Glomerular endothelial cell (primary cell): Measurements from ENCODE around the gene DPF3. TPM values are rescaled to one million over a fixed set of nuclear protein-coding genes. Genes with fewer than 3 reads are reported as not detected.

Source experiments
- DNase-seq: peaks from one replicate; pipeline ENCODE4 v3.0.0-alpha.2; 2011; ENCODE audit warnings: low read depth, low spot score; ENCODE audit errors: extremely low read depth
- total RNA-seq: library from RNA; depleted of rRNA; stranded (reverse); fragments of >200 nt; gene quantifications from 2 replicates; pipeline ENCODE4 v1.2.3, GENCODE V29; 2015

The DPF3 gene
- total RNA-seq, 1 donor from 2014 or later: 6.2 TPM

DNA sequence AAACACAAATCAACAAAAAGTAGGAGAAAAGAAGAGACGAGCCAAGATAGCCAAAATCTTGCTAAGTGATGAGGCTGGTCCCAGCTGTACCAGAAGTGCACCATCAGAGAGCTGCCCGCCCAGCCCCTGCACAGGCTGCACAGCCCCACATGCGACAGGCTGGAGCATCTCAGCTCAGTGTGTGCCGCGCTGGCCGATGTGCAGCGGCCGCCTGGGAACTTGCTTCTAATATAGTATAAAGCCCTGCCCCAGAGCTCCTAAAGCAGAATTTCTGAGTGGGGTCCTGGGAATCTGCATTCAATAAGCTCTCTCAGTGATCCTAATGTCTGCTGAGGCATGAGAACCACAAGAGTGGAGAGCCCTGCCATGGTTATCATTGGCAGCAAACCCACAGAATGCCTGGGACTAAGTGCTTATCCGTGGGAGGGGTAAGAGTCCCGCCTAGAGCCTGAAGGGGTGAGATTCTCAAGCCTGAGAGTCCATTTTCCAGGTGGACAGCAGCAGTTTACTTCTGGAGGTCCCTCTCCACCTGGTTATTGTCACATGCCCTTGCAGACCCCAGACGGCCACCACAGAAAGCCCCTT lies 171.6 kb downstream of the DPF3 start:
- no peak for DNase-seq

- no peak for DNase-seq
Measured at GRCh38 chr14:72721083-72721482, 172.8 kb downstream of the DPF3 start.

DNA sequence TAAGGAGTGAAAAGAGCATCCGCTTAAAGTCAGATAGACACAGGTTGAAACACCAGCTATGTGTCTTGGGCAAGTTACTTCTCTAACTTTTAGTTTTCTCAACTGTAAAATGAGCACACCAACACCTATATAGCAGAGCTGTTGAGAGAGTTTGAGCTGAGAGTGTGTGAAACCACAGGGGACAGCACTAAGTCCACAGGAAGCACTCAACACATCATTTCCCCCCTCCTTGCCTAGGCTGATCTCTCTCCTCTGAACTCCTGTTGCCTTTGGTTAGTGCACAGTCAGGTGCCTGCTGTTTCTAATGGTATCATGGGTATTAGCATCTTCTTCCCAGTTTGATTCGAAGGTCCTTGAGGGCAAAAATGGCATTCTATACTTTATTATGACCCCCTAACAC lies 176.7 kb downstream of the DPF3 start:
- no peak for DNase-seq

- no peak for DNase-seq
Measured at GRCh38 chr14:72716476-72716875, 177.4 kb downstream of the DPF3 start.

DNA sequence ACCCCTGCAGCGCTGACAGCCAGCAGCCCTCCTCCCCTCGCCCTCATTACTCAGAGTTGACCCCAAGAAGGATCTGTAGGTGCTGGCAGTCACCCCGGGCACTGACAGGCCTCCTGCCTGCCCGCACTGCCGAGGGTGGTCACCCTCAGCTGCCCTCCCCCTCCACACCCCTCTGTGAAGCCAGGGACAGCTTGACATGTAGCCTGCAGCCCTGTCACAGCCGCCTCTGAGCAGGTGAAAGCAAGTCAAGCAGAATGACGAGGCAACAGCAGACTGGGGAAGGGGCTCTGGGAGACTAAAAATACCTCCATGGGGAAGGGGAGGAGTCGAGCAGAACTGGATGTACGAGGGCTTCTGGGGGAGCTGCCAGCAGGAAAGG lies 178.1 kb downstream of the DPF3 start:
- DNase-seq: no peak

DNA sequence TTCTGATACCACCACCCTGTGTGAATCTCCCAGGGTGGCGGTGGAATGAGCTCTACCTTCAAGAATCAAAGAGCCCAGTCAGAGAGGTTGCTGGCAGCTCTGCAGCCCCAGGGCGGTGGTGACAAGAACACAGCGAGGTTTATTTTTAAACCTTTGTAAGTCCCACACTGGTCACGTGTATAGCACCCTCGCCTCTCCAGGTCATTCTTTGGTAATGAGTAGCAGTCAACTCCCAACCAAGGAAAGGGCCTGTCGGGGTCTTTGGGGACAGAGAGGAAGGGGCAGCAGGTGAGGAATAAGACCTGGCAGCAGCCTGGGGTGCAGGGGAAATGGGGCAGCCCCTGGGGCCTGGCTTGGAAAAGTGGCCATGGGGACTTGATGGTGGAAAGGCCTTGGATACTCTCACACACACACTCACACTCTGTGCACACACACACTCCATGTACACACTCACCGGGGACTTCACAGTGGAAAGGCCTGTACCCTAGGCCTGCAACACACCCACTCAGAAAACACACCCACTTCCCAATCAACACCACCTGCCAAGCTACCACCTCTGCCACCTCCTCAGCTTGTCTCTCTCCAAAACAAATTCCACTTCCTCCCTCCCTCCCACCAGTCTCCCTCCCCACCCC lies 178.6 kb downstream of the DPF3 start:
- no peak for DNase-seq

DNA sequence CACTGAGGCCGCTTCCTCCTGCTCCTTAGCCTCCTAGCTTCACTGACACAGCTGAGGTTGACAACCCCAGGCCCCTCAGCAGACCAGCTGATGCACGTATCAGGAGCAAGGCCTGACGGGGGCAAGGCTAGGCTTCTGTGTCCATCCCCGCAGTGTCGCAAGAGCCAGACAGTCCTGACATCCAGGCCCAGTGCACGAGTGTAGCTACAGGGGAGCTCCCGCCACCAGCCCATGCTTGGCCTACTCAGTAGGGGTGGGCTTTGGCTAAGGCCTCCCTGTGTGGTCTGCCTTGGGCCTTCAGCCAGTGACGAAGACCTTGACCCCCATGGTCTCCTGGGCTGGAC lies 179.1 kb downstream of the DPF3 start:
- DNase-seq: no peak

DNA sequence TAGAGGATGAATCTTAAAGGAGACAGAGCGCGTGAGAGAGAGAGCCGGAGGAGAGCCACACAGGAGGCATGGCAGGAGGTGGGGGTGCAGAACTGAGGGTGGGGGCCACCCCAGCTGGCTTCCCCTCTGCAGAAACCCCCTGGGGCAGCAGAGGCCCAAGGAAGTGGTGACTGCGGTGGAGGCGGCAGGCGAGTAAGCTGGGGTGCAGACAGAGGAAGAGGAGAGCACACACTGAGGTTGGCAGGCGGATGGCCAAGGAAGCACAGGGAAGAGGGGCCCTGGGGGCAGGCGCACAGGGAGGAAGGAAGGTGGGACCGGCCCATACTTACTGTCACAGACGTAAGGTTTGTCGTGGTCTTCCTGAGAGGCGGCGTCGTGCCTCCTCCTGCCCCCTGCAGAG lies 179.8 kb downstream of the DPF3 start:
- DNase-seq: no peak

DNA sequence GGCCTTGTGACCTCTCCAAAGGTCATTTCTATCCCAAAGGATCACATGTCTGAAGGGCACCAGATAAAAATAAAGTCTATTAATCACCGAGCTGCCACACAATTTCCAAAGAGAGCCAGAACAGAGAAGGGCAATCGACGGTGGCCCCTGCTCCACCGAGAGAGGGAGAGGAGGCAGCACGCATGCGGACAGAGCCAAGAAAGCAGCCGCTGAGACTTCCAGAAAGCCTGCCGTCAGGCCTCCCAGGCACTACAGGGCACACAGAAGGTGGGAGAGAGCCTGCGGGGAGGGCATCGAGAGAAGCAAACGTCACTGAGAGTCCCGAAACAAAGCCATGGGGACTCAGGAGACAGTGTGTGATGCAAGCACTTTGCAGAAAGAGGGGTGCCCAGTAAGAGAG lies 182.0 kb downstream of the DPF3 start:
- DNase-seq: no peak

- no peak for DNase-seq
Measured at GRCh38 chr14:72709916-72710611, 183.8 kb downstream of the DPF3 start.

DNA sequence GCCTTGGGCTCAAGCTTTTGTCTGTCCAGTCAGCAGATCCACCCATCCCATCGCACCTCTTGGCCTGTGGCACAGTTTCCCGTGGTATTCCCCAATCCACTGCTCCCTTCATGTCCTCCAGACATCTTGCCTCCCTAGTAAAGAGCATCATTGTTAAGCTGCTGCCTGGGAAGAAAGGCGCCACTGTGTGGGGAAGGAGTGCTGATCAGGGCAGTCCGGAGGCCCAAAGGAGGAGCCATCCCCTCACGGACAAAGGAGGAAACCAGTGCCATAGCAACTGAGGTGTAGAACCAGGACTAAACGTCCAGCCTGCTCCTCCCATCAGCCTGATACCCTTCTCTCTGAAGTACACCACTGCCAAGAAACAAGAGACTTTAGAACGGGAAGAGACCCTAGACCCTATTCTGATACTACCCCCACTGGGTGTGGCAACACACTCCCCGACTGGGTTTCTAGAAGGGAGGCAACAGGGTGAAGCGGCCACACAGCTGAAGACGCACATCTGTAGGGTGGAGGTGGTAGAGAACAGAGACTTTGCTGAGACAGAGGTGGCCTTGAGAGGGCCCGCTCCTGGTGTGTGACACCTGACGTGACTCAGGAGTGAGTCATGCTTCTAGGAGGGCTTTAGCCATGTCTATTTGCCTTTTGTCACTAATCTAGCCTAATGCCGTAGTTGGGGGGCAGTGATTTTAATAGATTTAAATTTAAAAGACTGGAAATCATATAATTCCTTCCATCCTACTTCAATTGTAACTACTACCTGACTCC lies 185.0 kb downstream of the DPF3 start:
- no peak for DNase-seq

- DNase-seq: no peak
Measured at GRCh38 chr14:72708222-72708621, 185.7 kb downstream of the DPF3 start.

GRCh38 chr14:72706485-72706884 lies 187.4 kb downstream of the DPF3 start:
- DNase-seq: no peak

DNA sequence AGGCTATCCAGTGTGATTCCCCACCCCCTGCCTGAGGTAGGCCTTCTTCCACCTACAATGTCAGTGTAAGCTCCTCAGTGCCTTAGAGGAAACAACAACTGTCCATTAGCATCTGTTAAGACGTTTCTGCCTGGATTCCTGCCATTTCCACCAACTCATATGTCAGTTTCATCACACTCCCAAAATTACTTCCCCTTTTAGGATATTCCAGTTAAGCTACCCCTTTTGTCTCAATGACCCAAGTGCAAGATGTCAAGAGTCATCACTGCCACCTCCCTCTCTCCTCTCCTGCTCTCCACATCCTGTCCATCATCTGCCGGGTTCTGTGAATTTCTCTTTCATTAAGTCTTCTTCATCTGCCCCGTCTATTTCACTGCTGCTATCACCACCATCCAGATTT lies 189.4 kb downstream of the DPF3 start:
- no peak for DNase-seq

- DNase-seq: no peak
Measured at GRCh38 chr14:72701605-72702004, 192.3 kb downstream of the DPF3 start.

GRCh38 chr14:72701237-72701565 lies 192.7 kb downstream of the DPF3 start:
- DNase-seq: no peak

DNA sequence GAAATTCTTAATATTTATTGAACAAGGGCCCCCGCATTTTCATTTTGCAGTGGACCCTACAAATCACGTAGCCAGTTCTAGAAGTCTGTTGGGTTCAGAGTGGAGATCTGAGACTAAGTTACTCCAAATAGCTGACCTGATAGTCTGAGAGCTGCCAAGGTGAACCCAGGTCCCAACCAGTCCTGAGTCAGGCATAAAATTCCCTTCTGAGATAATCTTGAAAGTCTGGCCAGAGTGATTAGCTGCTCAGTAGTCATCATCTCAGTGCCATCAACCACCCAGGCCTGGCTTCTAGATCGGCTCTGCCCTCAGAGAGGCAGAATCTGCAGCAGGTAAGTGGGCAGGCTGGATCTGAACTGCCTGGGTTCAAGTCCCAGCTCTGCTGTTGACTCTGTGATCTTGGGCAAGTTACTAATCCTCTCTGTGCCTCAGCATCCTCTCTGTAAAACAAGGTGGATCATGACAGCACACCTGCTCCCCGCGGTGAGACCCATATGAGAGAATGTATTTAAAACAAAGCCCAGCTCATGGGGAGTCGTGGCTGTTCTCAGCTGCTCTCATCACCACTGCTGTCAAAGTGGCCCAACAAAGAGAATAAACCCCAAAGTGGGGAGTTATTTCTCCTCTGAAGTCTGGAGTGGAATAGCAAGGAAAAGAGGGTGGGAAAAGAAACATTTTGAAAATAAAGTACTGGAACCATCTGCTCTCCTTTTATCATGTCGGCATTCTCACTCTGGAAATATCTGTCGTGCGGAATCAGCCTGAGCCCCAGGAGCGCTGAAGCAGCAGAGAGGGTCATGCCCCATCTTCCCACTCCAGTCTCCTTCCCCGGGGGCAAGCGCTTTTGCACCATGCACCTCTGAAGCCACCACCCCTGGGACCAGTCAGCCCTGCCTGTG lies 193.3 kb downstream of the DPF3 start:
- DNase-seq: no peak

DNA sequence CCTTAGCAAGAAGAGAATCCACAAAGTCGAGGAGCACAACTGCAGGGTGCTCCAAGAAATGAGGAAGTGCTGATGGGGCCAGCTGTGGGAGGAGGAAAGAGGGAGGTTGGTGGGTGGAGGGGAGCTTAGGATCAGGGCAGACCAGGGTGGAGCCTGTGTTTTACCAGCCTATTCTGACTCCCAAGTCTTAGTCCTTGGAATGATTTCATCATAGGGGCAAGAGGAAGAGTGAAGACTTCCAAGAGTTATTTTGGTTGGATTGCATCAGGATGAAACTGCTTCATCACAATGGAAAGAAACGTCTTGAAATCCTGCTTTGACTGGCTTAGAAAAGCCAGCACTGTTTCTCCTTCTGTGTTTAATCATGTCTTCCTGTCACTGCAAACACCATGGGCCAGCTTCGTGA lies 194.0 kb downstream of the DPF3 start:
- no peak for DNase-seq

- DNase-seq: no peak
Measured at GRCh38 chr14:72699443-72699842, 194.5 kb downstream of the DPF3 start.

DNA sequence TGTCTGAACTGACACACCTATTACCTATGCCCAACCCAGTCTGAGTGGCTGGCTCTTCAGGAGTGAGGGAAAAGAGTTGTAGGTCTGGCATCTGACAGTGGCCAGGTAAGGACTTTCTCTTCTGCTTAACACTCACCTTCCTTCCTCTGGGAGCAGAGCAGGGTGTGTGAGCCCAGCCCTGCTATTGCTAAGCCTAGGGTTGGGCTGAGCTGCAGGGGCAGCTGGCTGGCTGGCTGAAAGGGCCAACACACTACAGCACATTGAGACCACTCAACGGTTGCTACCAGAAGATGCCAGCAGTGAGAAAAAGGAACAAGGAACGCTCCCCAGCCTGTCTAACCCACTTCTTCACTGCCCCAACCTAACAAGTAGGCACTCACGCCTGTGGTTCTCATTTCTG lies 201.2 kb downstream of the DPF3 start:
- no peak for DNase-seq

DNA sequence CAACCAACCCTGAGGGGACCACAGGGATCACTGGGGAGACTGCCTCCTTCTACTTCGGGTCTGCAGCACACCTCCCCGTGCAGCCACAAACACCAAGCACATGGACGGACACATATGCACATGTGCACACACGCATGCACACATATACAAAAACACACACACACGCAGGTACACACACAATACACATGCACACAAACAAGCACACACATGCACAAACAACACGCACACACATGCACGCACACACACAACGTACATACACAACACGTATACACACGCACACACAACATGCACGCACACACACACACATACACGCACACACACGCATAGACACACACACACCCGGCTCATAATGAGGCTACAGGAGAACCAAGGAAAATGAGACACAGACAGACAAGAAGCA lies 203.6 kb downstream of the DPF3 start:
- DNase-seq: no peak
